Measurements from ENCODE around the gene RRAS. TPM values are rescaled to one million over a fixed set of nuclear protein-coding genes. Genes with fewer than 3 reads are reported as not detected.

Gene RRAS
- total and polyA plus RNA-seq, 12 donors = 6.8 to 180 (median 42.3) TPM

DNA sequence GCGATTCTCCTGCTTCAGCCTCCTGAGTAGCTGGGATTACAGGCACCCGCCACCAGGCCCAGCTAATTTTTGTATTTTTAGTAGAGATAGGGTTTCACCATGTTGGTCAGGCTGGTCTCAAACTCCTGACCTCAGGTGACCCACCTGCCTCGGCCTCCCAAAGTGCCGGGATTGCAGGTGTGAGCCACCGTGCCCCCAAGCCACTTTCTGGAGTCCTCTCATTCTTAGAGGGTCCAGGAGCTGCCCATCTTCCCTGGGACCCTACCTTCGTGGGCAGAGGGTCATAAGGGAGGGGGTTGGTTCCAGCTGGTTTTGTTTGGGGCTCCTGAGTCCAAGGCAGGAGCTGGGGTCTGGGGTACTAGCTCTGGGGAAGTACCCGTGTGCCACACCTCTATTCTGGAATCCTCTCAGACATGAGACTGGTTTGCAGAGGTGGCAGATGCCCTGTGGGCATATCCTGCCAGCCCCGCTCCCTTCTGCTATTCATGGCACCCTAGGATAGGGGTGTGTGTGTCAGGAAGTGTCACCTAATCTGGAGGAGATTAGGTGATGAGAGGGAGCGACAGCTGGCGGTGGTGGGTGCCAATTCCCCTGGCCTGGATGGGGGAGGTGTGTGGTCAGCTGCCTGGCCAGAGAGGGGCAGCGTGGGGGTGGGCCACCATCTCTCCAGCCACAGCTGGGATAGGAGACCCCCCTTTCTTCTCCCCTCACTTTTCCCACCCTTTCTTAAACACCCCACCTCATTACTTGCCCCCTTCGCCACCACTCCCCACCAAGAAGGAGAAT is 39.2 kb upstream of the RRAS start:
- peak in 4 of 7 donors; percentile 26 to 52 (median 36) for DNase-seq
- no peak for TF ChIP-seq POLR2A (IDR thresholded peaks at IDR 0.05)
- TF ChIP-seq, protein P1, sequence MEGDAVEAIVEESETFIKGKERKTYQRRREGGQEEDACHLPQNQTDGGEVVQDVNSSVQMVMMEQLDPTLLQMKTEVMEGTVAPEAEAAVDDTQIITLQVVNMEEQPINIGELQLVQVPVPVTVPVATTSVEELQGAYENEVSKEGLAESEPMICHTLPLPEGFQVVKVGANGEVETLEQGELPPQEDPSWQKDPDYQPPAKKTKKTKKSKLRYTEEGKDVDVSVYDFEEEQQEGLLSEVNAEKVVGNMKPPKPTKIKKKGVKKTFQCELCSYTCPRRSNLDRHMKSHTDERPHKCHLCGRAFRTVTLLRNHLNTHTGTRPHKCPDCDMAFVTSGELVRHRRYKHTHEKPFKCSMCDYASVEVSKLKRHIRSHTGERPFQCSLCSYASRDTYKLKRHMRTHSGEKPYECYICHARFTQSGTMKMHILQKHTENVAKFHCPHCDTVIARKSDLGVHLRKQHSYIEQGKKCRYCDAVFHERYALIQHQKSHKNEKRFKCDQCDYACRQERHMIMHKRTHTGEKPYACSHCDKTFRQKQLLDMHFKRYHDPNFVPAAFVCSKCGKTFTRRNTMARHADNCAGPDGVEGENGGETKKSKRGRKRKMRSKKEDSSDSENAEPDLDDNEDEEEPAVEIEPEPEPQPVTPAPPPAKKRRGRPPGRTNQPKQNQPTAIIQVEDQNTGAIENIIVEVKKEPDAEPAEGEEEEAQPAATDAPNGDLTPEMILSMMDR (IDR thresholded peaks at IDR 0.05) = no peak
- 64 to 71% (median 69%) methylated on average over 9 to 12 of the region's 12 CpGs for WGBS, 4 donors
- H3K36me3 ChIP-seq (replicated peaks in 1 of 2) = peaks cover 0 to 34% of the 10 kb centered on the region in 2 donors
- no peak overlapping the region for H3K4me3 ChIP-seq
- intact Hi-C loops (cut with DNase I) = loop anchor here in 1 of 2 donors (10.0 kb wide), 1 partner anchor 94 kb away; the partner anchor contains the start of genes NOSIP and PRRG2
- H3K27ac ChIP-seq = peak overlapping the region in 2 of 5 donors; percentile 76 to 91
- H3K9me3 ChIP-seq (replicated peaks in 1 of 3) = no peaks in the 10 kb centered on the region
- H3K4me1 ChIP-seq (replicated peaks in 1 of 2) = peaks cover 32 to 50% of the 10 kb centered on the region in 2 donors
- no peaks in the 10 kb centered on the region for H3K27me3 ChIP-seq

DNA sequence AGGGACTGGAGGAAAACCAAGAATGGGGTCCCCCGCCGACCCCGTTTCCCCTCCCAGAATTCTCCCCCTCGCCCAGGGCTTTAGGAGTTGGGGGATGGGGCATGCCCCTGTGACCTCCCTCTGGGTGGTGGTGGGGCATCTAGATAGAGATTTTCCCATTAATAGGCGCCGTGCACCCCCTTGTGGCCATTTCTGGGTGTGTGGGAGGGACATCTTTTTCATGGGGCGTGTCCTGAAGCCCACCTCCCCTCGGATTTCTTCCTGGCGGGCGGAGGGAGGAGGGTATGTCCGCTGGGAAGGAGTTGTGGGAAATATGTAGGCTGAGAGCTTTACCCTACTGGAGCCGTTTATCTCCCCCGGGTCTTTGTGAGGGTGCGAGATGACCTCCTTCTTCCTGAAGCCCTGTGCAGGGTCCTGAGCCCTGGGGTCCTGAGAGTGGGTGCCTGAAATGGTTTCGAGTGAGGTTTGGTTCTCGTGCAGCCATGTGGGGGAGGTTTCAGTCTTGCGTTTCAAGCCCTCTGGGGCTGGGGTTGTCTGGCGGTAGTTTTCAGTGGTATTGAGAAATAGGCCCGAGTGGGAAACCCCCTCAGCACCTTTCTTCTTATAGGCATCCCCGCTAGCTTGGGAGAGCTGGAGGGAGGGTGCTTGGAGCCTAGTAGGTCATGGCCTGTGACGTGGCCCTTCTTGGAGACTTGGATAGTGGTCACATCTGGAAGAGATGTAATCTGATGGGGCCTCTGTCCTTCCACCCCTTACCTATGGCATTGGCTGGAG is 38.1 kb upstream of the RRAS start:
- peak; percentile 64 to 88 (median 76) for DNase-seq
- H3K36me3 ChIP-seq (replicated peaks in 1 of 2) = peaks cover 0 to 24% of the 10 kb centered on the region in 2 donors
- no peaks in the 10 kb centered on the region for H3K9me3 ChIP-seq (replicated peaks in 1 of 3)
- peaks cover 32 to 50% of the 10 kb centered on the region in 2 donors for H3K4me1 ChIP-seq (replicated peaks in 1 of 2)
- H3K27me3 ChIP-seq = no peaks in the 10 kb centered on the region
- no peak for TF ChIP-seq POLR2A (IDR thresholded peaks at IDR 0.05)
- TF ChIP-seq, protein P1 (IDR thresholded peaks at IDR 0.05) = peak; percentile 29 to 71 (median 60)
- intact Hi-C loops (cut with DNase I) = loop anchor here in 1 of 2 donors (10.0 kb wide), 1 partner anchor 93 kb away; the partner anchor contains the start of genes NOSIP and PRRG2
- 0 to 4% (median 2%) methylated on average over 12 to 21 of the region's 21 CpGs for WGBS, 4 donors
- peak overlapping the region; percentile 68 to 96 (median 82) for H3K27ac ChIP-seq
- H3K4me3 ChIP-seq = peak overlapping the region; percentile 13 to 98 (median 94)

DNA sequence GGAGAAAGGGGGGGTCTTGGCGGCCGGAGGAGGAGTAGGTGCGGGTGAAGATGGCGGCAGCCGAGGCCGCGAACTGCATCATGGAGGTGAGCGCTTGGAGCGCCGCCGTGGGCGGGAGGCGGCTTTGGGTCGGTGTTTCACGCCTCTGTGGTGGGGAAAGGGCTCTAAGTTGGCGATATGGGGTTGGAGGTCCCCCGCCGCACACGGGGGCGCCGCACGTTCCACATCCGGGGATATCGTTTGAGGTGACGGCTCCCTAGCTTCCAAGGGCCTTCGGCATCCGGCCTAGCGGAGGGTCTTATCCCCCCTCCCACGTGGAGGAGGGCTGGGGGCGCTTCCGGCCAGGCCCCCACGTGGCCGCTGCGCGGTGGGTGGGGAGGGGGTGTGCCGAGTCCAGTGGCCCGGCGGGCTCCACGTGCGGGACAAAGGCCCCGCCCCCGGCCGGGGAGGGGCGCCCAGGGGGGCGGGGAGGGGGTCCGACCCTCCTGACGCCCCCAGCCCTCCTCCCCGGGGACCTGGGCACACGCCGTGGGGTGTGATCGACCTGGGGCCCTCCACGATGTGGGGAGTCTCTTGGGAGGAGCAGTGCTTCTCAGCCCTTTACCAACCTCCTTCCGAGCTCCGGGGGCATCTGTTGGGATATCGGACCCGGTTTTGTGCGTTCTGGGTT is 37.4 kb upstream of the RRAS start, which contains the start of gene PRMT1:
PRMT1 (plus strand) TSS at position 41 of the 670 bp plus-strand sequence; CDS start at position 51, 10 bp downstream.
- 0 to 1% (median 1%) methylated on average over 21 to 57 of the region's 57 CpGs for WGBS, 4 donors
- peaks cover 0 to 17% of the 10 kb centered on the region in 2 donors for H3K36me3 ChIP-seq (replicated peaks in 1 of 2)
- intact Hi-C loops (cut with DNase I) = loop anchor here in 1 of 2 donors (10.0 kb wide), 1 partner anchor 93 kb away; the partner anchor contains the start of genes NOSIP and PRRG2
- H3K4me3 ChIP-seq = peak within 1 kb of the TSS; percentile 13 to 98 (median 94)
- no peaks in the 10 kb centered on the region for H3K27me3 ChIP-seq
- peak; percentile 86 to 87 for TF ChIP-seq POLR2A (IDR thresholded peaks at IDR 0.05)
- TF ChIP-seq, protein P1 (IDR thresholded peaks at IDR 0.05) = no peak
- H3K4me1 ChIP-seq (replicated peaks in 1 of 2) = peaks cover 32 to 49% of the 10 kb centered on the region in 2 donors
- peak in 4 of 7 donors; percentile 41 to 67 (median 52) for DNase-seq
- peak within 1 kb of the TSS; percentile 74 to 97 (median 94) for H3K27ac ChIP-seq
- no peaks in the 10 kb centered on the region for H3K9me3 ChIP-seq (replicated peaks in 1 of 3)

Measured in adrenal gland (tissue), 12 donors.